HG03175 (cell line): Measurements from ENCODE around the gene PLEKHG5.

Source experiments
- ATAC-seq: cut with Tn5 transposase; IDR thresholded peaks from one replicate; pipeline ENCODE4 v1.9.1; 2021; ENCODE audit warnings: mild to moderate bottlenecking, moderate library complexity; ENCODE audit not compliant: unreplicated experiment

The PLEKHG5 gene

GRCh38 chr1:6509919-6510291 lies 18.4 kb upstream of the PLEKHG5 start:
- ATAC-seq, result no peak

DNA sequence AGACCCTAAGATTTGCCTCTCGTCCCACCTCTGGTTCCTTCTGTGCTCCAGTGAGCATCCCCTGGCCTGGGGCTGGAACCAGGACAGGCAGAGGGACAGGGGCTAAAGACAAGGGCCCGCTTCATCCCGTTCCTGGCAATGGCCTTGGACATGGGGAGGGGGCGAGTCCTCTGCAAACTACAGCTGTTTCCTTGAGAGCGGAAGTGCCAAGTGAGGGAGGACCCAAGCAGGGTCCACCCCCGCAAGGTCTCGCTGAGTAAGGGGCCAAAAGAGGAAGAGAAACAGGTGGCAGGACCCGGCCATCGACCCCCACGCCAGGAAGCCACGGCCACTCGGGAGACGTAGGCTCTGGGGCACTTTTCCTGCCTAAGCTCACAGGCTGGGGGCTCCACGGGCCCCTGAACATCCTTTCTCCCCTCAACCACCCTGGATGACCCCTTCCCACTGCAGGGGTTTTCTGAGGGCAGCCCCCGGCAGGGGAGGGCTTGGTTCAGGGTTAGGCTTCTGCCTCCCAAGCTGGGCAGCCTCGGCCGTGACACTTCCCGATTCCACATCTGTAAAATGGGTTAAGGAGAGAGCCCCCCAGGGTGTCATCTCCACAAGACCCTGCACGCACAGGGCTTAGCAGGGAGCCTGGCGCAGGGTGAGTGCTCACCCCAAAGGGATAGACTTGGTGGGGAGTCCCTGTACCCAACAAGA lies 17.9 kb upstream of the PLEKHG5 start:
- ATAC-seq, result no peak

DNA sequence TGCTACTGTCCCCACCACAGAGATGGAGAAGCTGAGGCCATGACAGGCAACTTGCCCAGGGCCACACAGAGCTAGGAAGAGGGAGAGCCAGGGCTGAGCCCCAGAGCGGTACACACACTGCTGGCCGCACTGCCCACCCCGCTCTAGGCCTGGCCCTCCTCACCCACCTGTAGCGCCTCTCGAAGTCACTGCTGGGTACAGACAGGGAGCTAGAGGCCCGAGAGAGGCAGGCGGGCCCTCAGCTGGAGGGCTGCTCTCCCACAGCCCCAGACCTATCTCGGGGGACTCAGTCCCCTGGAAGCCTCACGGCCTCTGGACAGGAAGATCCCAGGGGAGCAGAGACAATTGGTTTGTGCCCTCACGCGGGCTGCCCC lies 17.3 kb upstream of the PLEKHG5 start:
- ATAC-seq, result no peak

DNA sequence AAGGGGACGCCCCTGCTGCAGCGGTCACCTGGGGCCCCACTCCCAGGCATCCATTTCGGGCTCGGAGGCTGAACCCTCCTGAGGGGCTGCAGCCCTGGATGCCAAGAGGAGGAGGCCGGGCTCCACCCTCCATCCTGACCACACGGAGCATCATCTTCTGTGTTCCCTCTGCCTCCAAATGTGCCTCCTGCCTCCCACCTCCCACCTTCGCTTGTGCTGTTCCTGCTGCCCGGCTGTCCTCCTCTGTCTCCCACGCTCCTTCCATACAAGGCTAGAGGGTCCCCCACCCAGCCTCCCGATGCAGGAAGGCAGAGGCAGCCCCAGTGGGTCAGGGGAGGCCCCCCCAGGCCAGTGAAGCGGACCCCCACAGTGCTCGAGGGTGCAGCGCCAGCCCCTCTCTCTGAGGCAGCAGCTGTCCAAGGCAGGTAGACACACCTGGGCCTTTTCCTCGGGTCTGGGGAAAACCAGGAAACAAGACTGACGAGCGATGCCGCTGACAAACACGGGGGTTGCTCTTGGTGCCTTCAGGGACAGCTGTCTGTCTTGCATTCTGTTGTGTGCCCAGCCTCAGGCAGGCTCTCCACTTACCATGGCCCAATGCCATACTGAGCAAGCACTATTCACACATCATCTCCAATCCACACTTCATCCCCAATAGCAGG lies 16.8 kb upstream of the PLEKHG5 start:
- no peak for ATAC-seq

- ATAC-seq, result no peak
Observed at GRCh38 chr1:6507461-6507911, 16.0 kb upstream of the PLEKHG5 start.

GRCh38 chr1:6507037-6507428 lies 15.6 kb upstream of the PLEKHG5 start:
- ATAC-seq, result no peak

- ATAC-seq, result no peak
Observed at GRCh38 chr1:6506210-6507036, 15.0 kb upstream of the PLEKHG5 start.

DNA sequence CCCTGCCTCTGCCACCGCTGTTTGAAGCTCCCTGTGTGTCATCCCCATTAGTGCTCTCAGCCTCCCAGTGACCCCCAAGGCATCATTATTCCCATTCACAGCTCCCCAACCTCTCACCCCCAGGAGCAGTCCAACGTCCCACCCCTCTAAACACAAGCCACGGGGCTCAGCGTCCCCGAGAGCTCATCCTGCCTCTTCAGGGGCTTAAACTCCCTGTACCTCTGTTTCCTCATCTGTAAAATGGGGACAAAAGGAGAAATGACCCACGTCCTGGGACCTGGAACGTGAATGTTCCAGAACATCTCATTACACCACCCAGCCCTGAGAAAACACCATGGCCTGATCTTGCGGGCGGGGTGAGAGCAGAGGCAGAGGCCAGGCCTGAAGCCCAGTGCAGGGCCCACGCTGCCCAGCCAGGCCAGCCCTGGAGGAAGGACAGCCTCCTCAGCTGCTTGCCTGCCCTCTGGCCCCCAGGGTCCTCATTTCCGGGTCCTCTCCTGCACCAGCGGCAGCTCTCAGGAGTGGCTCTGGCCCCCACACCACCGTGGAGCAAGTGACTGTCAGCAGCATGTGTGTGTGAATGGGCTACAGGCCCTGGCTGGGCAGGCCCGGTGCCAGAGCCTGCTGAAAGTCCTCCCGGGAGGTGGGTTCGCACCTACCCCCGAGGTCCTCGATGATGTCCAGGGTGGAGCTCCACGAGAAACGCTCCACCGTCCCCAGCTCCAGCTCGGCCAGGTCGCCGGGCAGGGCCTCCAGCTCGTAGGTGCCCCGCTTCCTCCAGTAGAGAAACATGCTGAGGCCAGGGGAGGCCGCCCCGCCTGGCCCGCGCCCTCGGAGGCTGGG lies 14.1 kb upstream of the PLEKHG5 start:
- ATAC-seq, result no peak

DNA sequence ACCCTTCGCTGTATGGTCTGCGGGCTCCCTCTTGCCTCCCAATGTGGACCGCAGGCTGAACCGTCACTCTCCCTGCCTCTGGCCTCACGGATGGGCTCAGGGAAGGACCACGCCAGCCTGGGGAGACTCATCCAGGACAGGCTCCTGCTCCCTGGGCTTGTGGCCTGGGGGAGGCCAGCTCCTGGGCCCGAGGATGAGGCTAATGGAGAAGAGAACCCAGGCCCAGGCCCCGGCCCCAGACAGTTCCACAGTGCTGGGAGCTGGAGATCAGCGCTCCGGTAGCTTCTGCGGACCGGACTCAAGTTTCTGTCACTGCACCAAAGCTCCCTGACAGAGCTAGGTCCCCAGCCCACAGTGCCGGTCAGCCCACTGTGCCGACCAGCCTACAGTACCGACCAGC lies 13.4 kb upstream of the PLEKHG5 start:
- ATAC-seq, result no peak

DNA sequence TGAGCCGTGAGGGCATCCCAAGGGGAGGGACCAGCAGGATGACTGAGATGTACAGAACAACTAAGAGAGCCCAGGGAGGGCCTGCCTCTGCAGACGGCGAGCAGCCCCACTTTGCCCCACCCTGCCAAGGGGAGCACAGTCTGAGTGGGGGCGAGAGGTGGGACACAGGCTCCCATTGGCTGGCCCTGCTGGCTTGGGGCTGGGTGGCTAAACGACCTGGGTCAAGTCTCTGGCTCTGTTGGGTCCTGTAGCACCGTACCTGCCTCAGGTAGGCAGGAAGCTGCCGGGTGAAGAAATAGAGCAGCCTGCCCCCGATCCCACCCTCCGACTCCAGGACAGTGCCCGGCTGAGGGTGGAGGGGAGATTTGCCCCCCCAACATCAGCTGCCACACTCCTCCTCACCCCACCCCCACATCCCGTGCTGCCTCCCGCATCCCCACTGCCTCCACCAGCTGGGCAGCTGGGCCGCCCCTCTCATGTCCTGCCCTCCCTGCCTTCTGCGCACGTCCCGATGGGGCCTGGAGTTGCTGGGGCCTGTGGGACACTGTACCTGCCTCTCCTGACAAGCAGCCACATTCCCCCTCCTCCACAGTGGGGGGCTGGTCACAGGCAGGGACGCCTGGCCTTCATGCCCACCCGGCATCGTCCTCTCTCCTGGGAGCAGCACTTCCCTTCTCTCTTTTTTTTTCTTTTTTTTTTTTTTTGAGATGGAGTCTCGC lies 12.6 kb upstream of the PLEKHG5 start:
- no peak for ATAC-seq

DNA sequence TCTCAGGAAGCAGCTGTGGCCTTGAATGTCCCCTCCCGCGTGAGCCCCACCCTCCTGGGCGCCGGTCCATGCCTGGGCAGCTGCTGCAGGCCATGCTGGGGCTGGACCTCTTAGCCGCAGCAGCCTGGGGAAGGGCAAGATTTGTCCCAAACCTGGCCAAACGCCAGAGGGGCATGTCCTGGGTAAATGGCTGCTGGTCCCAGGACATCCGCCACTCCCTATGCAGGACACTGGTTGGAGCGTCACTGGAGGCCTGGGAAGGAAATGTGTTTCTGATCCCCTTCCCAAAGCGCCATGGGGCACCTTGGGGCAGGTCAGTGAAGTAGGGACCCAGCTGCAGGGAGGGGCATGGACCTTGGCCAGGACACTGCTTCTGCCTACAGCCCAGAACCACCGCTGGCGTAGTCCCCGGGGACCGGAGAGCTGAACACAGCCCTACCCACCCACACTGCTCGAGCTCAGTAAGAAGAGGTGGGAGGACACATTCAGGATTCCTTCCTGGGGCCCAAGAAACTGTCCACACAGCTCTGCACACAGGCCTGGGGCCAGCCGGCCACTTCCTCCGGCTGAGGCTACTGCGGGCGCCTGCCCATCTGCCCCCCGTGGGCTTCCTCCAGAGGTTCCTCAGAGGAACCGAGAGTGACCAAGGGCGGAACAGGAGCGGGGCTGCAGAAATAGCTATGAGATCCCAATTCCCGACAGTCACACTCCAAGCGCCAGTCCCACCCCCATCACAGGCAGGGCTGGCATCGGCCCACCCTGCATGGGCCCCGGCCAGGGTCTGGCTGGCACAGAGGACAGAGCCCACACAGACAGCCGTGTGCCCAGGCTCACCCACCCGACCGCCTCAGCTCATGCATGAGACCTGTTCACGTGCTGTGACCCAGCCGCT lies 10.8 kb upstream of the PLEKHG5 start:
- no peak for ATAC-seq

DNA sequence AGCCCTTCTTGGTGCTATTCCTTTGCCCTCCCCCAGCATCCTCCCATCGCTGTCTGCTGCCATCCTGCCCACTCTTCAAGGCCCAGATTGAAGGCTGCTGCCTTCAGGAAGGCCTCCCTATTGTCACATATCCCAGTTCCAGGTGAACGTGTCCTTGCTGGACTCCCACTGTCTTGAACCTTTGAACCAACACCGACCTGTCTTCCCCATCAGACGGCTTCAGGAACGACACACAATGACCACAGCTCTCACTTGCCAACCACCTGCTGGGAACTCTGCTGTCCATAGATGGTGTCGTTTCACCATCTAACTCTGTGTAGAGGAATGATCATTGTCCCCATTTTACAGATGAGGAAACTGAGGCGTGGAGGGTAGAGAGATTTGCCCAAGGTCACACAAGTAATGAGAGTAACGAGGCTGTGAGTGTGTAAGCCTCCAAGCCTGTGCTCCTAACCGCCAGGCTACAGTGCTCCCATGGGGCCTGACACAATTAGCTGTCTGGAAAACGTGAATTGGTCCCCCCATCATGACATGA lies 9.9 kb upstream of the PLEKHG5 start:
- no peak for ATAC-seq

GRCh38 chr1:6500544-6501278 lies 9.2 kb upstream of the PLEKHG5 start:
- no peak for ATAC-seq

GRCh38 chr1:6499296-6499695 lies 7.8 kb upstream of the PLEKHG5 start:
- ATAC-seq, result no peak

DNA sequence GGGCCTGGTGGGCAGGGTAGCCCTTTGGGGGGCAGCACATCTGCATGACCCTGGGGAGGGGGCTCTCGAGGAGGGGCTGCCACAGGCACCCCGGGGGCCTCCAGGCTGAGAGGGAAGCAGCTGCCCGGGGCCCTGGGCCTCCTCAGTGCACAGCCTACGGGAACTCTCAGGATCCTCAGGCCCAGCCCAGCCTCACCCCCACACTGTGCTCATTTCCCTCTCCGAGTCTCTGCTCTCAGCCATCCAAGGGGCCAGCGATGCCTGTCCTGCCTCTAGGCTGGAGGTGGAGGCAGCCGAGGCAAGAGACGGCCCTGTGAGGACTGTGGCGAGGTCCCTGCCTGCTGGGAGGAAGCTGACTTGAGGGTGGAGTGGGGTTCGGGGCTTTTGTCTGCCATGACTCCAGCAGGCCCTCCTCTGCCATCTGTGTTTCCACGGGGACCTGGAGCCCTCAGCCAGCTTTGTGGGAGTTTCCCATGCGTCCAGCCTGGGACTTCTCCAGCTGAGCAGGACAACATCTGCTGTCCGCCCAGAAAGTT lies 7.2 kb upstream of the PLEKHG5 start:
- ATAC-seq, result no peak

- no peak for ATAC-seq
Observed at GRCh38 chr1:6497867-6498575, 6.6 kb upstream of the PLEKHG5 start.

- no peak for ATAC-seq
Observed at GRCh38 chr1:6497215-6497866, 5.9 kb upstream of the PLEKHG5 start.
